Activated CD4-positive, alpha-beta T cell treated with anti-CD3 and anti-CD28 coated beads, Interleukin-2, amount 10 ng/mL, durations not matched to agents 24 days and 14 days (primary cell): ENCODE measurements around the gene AGBL1. TPM values are rescaled to one million over a fixed set of nuclear protein-coding genes. Genes with fewer than 3 reads are reported as not detected.

ENCODE experiments used
- DNase-seq: peaks from one replicate; pipeline ENCODE4 v3.0.0; 2022
- H3K27ac Mint-ChIP-seq: one replicate; pipeline ENCODE4 v1.8.0; 2022; ENCODE audit warnings: mild to moderate bottlenecking, mixed read lengths
- H3K27me3 Mint-ChIP-seq: one replicate; pipeline ENCODE4 v1.8.0; 2022; ENCODE audit warnings: mixed read lengths
- H3K36me3 Mint-ChIP-seq: one replicate; pipeline ENCODE4 v1.8.0; 2022; ENCODE audit warnings: low read depth, mild to moderate bottlenecking, mixed read lengths
- H3K4me1 Mint-ChIP-seq: one replicate; pipeline ENCODE4 v1.8.0; 2021; ENCODE audit warnings: mixed read lengths
- H3K4me3 Mint-ChIP-seq: one replicate; pipeline ENCODE4 v1.8.0; 2022; ENCODE audit warnings: mild to moderate bottlenecking, moderate library complexity, mixed read lengths
- H3K9me3 Mint-ChIP-seq: one replicate; pipeline ENCODE4 v1.8.0; 2021; ENCODE audit warnings: mixed read lengths
- intact Hi-C: fragments of 100-400 bp; cut with micrococcal nuclease; formaldehyde crosslinking; loops from one replicate; pipeline ENCODE4 v1.15.1; 2023
- total RNA-seq: library from RNA; stranded (reverse); gene quantifications from 2 replicates; pipeline ENCODE4 v1.2.3, GENCODE V29; 2022

The AGBL1 gene
- total RNA-seq, 1 donor from 2014 or later = not detected

DNA sequence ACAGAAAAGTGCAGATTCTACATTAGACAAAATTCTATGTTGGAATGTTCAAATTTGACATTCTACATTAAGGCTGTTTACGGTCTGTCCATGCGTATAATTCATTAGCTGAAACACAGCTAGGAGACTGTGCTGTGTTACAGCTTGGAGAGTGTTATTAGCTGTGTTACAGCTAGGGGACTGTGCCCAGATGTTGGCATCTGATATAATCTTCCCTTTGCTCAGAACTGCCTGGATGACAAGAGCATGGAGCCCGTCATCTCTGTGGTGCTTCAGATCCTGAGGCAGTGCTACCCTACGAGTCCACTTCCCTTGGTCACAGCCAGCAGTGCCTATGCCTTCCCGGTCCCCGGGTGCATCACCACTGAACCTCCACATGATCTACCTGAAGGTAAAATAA lies 177.0 kb downstream of the AGBL1 start:
- Mint-ChIP-seq H3K27ac (no peak overlapping the region), H3K4me1 (no peaks in the 10 kb centered on the region), H3K36me3 (no peaks in the 10 kb centered on the region), H3K4me3 (no peak overlapping the region), H3K9me3 (no peaks in the 10 kb centered on the region), H3K27me3 (peaks cover 1% of the 10 kb centered on the region)
- intact Hi-C loops = no loop called here
- DNase-seq = no peak

DNA sequence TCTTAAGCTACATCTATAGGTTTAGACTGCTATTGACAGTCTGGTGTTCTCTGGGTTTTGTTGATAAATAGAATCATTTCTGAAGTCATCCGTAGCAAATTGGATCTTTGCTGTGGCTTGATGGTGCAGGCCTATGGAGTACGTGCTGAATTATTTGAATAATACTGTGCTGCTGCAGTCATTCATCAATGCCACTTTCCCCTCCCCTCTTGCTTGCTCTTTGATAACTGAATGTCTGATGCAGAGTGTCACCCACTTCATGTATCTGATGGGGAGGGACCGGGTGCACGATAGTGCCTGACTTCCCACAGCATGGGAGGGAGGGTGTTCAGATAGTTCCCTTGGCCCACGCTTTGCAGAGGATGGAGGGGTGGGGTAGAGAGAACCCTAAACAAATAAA lies 179.9 kb downstream of the AGBL1 start:
- no peak for DNase-seq
- Mint-ChIP-seq H3K27me3 (peaks cover 1% of the 10 kb centered on the region), H3K4me1 (no peaks in the 10 kb centered on the region), H3K9me3 (no peaks in the 10 kb centered on the region), H3K36me3 (no peaks in the 10 kb centered on the region), H3K4me3 (no peak overlapping the region), H3K27ac (no peak overlapping the region)
- intact Hi-C loops = no loop called here

DNA sequence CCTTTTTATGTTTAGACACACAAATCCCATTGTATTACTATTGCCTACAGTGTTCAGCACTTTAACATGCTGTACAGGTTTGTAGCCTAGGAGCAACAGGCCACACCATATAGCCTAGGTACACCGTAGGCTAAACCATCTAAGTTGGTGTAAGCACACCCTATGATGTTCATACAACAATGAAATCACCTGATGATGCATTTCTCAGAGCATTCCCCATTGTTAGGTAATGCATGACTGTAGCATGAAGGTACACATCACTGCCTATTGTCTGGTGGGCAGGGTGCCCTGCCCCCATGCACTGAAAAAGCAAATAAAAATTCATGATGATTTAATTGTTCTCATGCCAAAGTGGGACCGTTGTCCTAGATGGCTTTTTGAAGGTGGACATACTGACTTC lies 183.6 kb downstream of the AGBL1 start:
- intact Hi-C loops = no loop called here
- no peak overlapping the region for H3K4me3 Mint-ChIP-seq
- H3K9me3 Mint-ChIP-seq = no peaks in the 10 kb centered on the region
- H3K4me1 Mint-ChIP-seq = no peaks in the 10 kb centered on the region
- no peak for DNase-seq
- peaks cover 1% of the 10 kb centered on the region for H3K27me3 Mint-ChIP-seq
- H3K36me3 Mint-ChIP-seq = no peaks in the 10 kb centered on the region
- no peak overlapping the region for H3K27ac Mint-ChIP-seq

DNA sequence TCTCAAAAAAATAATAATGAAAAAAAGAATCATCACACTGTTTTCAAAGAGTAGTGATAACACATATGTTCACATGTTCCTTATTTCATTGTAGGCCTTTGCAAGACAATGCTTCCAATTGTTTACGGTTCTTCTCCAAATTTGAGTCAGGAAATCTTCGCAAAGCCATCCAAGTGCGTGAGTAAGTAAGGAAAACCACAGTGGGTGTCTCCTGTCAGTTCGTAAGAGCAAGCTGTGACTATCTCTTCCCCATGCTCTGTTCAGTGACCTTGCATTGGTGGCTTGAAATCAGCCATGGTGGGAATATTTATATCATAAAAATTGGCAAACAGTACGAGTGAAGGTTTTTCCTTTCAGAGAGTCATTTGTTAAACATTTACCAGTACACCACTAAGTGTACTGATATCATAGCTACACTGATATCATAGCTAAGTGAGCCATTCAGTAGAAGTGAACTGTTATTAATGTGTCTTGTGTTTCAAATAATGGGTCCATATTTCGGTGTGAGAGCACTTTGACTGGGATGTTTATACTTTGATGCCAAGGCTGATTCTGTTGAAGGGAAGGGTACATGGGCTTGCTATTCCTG lies 187.3 kb downstream of the AGBL1 start:
- H3K36me3 Mint-ChIP-seq = no peaks in the 10 kb centered on the region
- intact Hi-C loops = no loop called here
- no peak for DNase-seq
- H3K27ac Mint-ChIP-seq = no peak overlapping the region
- no peak overlapping the region for H3K4me3 Mint-ChIP-seq
- no peaks in the 10 kb centered on the region for H3K27me3 Mint-ChIP-seq
- no peaks in the 10 kb centered on the region for H3K9me3 Mint-ChIP-seq
- no peaks in the 10 kb centered on the region for H3K4me1 Mint-ChIP-seq

DNA sequence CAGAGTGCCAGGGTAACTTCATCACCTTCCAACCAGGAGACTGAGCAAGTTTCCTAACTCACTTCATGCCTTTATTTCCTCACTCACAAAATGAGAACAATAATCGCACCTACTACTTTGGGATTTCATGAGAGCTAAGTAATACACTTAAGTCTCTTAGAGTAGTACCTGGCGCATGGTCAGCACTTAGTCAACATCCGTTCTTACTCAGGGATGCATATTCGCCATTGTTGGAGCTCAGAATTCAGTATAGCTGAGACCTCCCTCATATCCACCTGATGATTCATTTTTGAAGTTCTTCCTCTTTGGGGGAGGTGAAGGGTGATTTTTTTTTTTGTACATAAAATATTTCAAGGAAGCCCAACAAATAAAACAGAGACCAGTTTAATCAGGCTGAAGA lies 188.2 kb downstream of the AGBL1 start:
- Mint-ChIP-seq H3K36me3 (no peaks in the 10 kb centered on the region), H3K27ac (no peak overlapping the region), H3K9me3 (no peaks in the 10 kb centered on the region), H3K4me1 (no peaks in the 10 kb centered on the region), H3K4me3 (no peak overlapping the region), H3K27me3 (peaks cover 3% of the 10 kb centered on the region)
- intact Hi-C loops = no loop called here
- DNase-seq = no peak

DNA sequence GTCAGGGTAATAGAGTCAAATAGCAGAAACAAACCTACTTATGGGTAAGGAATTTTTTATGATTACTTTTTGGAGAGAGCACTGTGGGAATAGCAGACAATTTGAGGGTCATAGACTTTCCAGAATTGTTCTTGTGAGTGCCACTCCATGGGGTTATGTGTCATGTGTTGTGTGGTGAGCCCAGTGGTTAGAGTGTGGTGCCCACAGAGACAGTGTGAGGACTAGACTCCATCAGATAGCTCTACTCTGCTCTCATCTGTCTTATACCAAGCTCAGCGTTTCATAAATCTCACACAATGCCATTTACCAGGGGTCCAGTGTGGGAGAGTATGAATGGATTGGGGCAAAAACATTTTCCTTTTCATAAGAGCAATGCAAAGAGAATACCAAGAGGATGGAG lies 188.9 kb downstream of the AGBL1 start:
- Mint-ChIP-seq H3K36me3 (no peaks in the 10 kb centered on the region), H3K4me1 (no peaks in the 10 kb centered on the region), H3K27me3 (peaks cover 3% of the 10 kb centered on the region), H3K4me3 (no peak overlapping the region), H3K27ac (no peak overlapping the region), H3K9me3 (no peaks in the 10 kb centered on the region)
- DNase-seq = no peak
- intact Hi-C loops = no loop called here

DNA sequence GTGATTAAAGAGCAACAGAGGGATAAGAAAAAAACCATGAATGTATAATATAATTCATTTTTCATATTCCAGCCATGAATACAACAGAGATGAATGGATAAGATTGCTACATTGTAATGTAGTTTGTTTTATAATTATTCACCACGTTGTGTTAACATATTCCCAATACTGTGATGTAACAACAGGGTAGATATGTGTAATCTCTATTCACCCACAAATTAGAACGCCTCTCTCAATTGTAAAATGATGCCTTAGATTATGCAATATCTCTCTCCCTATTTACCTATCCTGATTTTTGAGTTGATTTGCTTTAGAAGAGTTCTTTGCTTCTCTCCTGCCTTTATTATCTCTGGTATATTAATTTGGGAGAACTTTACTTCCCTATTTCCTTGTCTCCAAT lies 193.6 kb downstream of the AGBL1 start:
- intact Hi-C loops = no loop called here
- no peaks in the 10 kb centered on the region for H3K4me1 Mint-ChIP-seq
- H3K9me3 Mint-ChIP-seq = no peaks in the 10 kb centered on the region
- H3K27ac Mint-ChIP-seq = no peak overlapping the region
- H3K4me3 Mint-ChIP-seq = no peak overlapping the region
- peaks cover 3% of the 10 kb centered on the region for H3K27me3 Mint-ChIP-seq
- no peak for DNase-seq
- H3K36me3 Mint-ChIP-seq = no peaks in the 10 kb centered on the region

DNA sequence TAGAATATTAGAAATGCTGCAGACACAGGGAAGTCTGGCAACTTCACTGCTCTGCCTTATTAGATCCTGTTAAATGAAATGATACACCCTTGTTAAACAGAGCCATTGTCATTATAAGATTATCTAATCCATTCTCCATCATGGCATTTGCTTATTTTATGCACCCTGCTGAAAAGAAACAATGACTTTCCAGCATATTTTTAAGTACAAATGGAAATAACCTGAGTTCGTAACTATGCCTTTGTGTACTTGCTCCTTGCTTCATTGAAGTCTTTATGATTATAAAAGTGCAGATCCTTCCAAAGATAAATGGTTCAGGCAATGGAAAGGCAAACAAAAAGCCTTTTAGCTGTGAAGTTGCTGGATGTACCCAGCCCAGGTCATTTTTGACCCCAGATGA lies 195.7 kb downstream of the AGBL1 start:
- H3K9me3 Mint-ChIP-seq = no peaks in the 10 kb centered on the region
- intact Hi-C loops = no loop called here
- peaks cover 3% of the 10 kb centered on the region for H3K27me3 Mint-ChIP-seq
- H3K4me3 Mint-ChIP-seq = no peak overlapping the region
- no peak overlapping the region for H3K27ac Mint-ChIP-seq
- no peaks in the 10 kb centered on the region for H3K4me1 Mint-ChIP-seq
- DNase-seq = no peak
- H3K36me3 Mint-ChIP-seq = no peaks in the 10 kb centered on the region

DNA sequence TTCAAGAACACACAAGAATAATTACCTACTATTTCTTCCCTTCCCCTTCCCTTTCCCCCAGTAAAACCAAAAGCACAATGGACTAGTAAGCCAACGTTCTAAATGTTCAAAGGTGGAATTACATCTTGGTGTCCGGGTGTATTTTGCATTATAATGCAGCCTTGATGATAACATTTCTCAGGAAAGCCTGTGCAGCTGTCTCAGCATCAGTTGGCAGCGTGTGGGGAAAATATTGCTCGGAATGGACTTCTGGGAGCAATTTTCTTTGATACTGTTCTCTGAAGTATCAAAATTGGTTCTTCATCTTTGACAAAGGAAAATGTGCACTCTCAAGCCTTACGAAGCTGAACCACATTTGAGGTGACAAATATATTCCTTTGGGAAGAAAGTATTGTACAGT lies 198.9 kb downstream of the AGBL1 start:
- no peak for DNase-seq
- H3K27me3 Mint-ChIP-seq = no peaks in the 10 kb centered on the region
- intact Hi-C loops = no loop called here
- H3K27ac Mint-ChIP-seq = no peak overlapping the region
- H3K36me3 Mint-ChIP-seq = no peaks in the 10 kb centered on the region
- no peaks in the 10 kb centered on the region for H3K9me3 Mint-ChIP-seq
- no peaks in the 10 kb centered on the region for H3K4me1 Mint-ChIP-seq
- H3K4me3 Mint-ChIP-seq = no peak overlapping the region

DNA sequence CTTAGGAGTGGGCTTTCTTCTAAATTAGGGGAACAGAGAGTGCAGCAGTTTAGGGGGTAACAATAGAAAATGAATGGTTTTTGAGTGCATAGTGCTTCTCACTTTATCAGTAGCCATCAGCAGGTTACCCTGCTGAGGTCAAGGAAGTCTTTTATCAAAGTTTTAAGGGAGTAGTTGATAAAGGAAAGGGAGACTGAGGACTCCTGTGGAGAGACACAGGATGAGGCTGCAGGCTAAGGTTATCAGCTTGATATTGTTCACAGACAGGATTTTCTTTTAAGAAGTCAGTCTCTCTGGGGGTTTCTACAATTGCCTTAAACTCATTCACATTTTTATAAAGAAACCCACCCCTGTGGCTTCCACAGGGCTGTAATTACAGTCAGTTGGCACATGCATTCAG lies 205.0 kb downstream of the AGBL1 start:
- Mint-ChIP-seq H3K9me3 (no peaks in the 10 kb centered on the region), H3K27ac (no peak overlapping the region), H3K36me3 (no peaks in the 10 kb centered on the region), H3K4me3 (no peak overlapping the region), H3K27me3 (no peaks in the 10 kb centered on the region), H3K4me1 (no peaks in the 10 kb centered on the region)
- no peak for DNase-seq
- intact Hi-C loops = no loop called here

DNA sequence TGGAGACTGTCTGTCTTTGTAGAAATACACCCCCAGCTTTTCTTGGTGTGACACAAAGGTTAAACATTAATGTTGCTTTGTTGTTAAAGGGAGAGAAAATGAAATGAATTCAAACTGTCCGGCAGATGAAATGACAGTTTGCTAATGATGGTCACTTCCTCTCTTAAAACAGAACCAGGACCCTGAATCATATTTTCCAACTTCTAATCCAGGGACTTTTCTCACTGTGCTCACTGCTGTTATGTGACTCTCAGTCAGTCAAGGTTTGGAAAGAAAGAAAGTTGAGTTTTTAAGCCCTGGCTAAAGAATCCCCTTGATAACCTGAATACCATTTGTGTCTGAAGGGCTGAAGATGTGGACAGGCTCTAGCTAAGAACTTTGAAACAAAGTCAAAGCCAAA lies 215.8 kb downstream of the AGBL1 start:
- intact Hi-C loops = no loop called here
- H3K27me3 Mint-ChIP-seq = no peaks in the 10 kb centered on the region

DNA sequence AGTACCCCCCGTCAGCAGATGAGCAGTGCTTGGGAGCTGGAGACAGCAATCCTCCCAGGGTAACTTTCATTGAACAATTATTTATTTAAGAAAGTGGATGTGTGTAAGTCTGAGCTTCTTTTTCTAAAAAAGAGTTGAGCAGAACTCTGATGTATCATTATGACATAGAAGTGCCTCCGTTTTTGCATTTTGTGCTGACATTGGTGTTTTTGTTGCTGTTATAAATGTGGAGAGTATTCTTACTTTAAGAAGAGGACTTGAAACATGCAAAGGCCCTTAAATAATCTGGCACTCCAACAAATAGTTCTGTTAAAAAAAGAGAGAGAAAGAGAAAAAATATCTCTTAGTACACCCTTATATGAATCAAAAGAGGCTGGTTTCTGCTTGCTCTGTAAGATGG lies 217.1 kb downstream of the AGBL1 start:
- Mint-ChIP-seq H3K4me1 (no peaks in the 10 kb centered on the region), H3K4me3 (no peak overlapping the region), H3K27me3 (no peaks in the 10 kb centered on the region), H3K27ac (no peak overlapping the region), H3K36me3 (no peaks in the 10 kb centered on the region), H3K9me3 (no peaks in the 10 kb centered on the region)
- no peak for DNase-seq
- intact Hi-C loops = no loop called here

More for the DNA sequence above, 215.8 kb downstream of the AGBL1 start:
- H3K4me3 Mint-ChIP-seq = no peak overlapping the region
- no peaks in the 10 kb centered on the region for H3K9me3 Mint-ChIP-seq
- H3K4me1 Mint-ChIP-seq = no peaks in the 10 kb centered on the region
- no peak for DNase-seq
- H3K36me3 Mint-ChIP-seq = no peaks in the 10 kb centered on the region
- no peak overlapping the region for H3K27ac Mint-ChIP-seq

DNA sequence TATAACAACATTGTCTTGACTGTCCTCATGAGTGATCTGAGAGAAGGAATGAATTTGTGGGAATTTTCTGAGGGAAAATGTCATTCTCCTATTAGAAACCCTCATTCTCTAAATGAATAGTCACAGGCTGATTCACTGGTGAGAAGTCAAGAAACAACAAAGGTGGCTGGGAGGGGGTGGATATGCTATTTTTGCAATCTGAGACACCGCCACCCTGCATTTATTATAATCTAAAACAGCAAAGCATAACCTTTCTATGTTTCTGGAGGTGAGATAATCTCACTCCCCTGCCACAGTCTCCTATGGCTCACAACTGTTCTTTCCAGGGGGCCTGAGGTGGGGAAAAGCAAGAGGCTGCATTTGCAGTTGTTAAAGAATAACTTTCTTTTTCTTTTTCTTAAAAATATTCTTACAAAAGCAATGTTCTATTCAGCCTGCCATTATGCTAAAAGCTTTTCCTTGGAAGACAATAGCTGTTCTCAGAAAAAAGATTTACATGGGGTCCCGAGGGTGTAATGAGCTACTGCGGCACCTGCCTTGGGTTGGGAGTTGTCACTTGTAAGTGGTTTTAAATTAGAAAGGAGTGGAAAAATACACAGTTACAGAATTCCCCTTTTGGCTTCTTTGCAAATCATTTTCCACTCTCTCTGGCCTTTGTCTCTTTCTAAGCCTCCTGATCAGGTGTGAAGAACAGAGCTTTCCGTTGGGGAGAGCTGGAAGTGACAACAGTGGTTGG lies 220.9 kb downstream of the AGBL1 start:
- no peaks in the 10 kb centered on the region for H3K4me1 Mint-ChIP-seq
- H3K36me3 Mint-ChIP-seq = no peaks in the 10 kb centered on the region
- H3K27me3 Mint-ChIP-seq = no peaks in the 10 kb centered on the region
- H3K27ac Mint-ChIP-seq = no peak overlapping the region
- no peak for DNase-seq
- H3K9me3 Mint-ChIP-seq = peaks cover 7% of the 10 kb centered on the region
- H3K4me3 Mint-ChIP-seq = no peak overlapping the region
- intact Hi-C loops = no loop called here

DNA sequence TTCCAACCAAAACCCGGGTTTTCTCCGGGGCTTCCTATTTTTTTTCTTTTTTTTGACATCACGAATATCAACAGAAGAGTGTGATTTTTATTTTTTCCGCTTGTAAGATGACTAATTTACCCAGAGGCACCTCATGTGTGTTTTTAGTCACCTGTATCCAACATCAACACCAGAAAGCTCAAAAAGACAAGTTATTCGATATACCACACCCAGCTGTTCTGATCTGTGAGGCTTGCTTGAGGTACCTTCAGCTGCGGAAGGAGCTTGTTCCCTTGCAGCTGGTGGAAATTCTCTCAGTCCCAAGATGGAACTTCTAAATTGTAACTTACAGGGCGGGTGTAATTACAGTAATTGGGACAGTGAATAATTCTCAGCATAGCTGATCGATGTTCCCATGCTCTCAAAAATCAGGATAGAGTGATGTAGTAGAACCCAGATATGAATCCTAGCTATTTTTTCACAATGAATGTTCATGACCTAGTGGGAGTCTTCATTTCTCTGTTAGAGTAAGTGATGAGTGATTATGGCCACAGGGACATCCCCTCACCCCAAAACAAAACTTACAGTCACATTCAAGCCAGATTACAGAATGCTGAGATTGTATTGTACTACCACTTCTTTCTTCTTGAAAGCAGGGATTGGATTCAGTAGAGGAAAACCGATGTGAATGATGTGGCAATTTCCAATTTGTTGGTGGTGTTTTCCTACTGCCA lies 232.1 kb downstream of the AGBL1 start:
- no peaks in the 10 kb centered on the region for H3K4me1 Mint-ChIP-seq
- H3K27me3 Mint-ChIP-seq = no peaks in the 10 kb centered on the region
- DNase-seq = no peak
- no peak overlapping the region for H3K27ac Mint-ChIP-seq
- no peak overlapping the region for H3K4me3 Mint-ChIP-seq
- H3K36me3 Mint-ChIP-seq = no peaks in the 10 kb centered on the region
- no peaks in the 10 kb centered on the region for H3K9me3 Mint-ChIP-seq
- intact Hi-C loops = no loop called here
